Medulla oblongata (tissue), 1 donor: Measurements from ENCODE around the gene CCNI2.

Source experiments
- DNase-seq: peaks from one replicate; pipeline ENCODE4 v3.0.0-alpha.2; 2015; ENCODE audit errors: extremely low spot score

The CCNI2 gene, protein sequence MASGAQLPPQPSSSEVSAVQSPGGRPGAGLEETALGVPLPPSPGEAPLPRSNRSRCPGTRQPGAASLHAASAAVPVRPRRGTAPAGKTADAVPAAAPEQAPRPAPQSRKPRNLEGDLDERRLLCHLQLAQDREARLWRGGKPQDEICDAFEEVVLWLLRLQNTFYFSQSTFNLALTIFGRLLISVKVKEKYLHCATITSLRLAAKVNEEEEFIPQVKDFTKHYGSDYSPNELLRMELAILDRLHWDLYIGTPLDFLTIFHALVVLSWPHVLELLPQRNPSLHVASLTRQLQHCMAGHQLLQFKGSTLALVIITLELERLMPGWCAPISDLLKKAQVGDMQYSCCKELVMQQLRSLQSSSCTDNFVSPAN

DNA sequence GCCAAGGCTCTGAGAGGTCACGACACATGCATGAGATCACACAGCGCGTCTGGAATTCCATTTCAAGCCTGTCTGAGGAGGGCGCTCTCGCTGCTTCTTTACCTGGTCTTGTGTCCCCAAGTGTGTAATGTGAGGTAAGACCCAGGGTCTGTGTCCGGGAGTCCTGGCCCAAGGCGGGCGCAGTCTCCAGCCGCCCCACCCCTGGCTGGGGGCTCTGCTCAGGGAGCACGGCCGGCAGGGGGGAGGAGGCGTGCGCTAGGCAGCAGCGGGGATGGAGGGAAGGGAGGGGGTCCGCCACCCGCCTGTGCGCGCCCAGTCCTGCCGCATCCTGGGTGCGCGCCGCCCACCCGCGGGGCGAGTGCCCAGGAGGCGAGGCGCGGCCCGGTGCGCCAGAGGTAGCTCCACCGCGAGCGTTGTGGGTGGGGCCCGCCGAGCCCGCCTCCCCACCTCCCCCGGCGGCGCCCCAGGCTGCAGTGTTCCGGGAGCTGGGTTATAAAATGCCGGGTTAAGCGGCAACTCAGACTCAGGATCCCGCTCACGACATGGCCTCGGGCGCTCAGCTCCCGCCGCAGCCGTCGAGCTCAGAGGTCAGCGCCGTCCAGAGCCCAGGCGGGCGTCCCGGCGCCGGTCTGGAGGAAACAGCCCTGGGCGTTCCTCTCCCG is at the start of gene CCNI2:
CCNI2 (plus strand) TSS at position 473 of the 662 bp plus-strand sequence; CDS start at position 543, 70 bp downstream.
- peak; percentile 57 for DNase-seq

DNA sequence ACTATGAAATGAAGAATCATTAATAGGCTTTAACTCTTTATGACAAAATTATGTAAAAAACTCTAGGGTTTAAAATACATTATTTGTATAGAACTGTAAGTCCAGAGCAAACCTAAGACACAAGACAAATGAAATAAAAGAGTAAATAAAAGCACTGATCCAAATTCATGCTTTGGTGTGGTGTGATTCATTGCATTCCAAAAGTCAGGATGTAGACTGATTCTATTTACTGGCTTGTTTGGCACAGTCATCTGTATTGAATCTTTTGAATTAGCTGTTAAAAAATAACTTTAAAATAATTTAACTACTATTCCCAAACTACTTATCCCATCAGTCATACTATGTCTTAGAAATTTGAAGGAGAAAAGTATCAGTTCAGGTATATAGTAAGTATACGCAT is 42.4 kb upstream of the CCNI2 start:
- DNase-seq = no peak

DNA sequence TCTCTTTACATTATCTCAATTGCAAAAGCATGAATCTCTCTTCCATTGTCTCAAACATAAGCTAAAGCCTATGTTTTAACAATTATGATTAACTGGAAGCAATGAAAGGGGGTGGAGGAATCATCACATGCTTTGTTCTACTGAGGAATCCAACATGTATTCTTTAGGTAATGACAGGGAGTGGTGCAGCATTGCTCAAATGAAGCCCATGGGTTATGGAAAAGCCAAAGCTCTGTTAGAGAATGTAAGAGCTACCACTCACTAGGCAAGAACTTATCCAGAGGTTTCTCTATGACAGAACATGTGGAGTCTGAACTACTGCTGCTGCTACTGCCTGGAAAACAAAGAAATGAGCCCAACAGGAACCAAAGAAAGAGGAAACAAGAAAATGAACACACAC is 38.6 kb upstream of the CCNI2 start:
- no peak for DNase-seq

DNA sequence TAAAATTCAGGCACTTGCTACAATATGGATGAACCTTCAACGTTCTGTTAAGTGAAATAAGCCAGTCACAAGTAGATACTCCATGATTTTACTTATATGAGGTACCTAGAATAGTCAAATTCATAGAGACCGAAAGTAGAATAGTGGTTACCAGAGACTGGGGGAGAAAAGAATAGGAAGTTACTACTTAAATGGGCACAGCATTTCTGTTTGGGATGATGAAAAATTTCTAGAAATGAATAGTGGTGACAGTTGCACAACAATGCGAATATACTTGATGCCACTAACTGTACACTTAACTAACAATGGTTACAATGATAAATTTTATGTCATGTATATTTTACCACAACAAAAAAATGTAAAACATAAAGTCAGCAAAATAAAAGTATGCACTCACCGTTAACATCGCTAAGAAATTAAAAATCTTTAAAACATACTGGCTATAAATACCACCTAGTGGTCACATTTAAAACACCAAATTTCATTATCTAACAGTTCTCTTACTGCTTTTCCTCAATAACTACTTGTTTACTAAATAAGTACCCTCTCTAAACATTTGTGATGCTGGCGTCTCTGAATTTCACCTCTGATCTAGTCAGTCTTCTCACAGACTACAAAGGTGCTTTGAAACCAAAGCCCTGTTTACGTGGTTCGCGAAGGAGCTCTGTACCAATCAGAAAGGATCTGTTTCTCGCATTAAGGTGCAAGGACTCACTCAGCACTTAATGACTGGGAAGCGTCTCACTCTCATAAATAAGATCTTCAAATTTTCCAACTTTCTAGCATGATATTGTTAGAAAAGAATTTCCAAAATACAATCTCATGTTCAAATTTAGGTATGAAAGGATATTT is 32.5 kb upstream of the CCNI2 start:
- peak; percentile 12 for DNase-seq

DNA sequence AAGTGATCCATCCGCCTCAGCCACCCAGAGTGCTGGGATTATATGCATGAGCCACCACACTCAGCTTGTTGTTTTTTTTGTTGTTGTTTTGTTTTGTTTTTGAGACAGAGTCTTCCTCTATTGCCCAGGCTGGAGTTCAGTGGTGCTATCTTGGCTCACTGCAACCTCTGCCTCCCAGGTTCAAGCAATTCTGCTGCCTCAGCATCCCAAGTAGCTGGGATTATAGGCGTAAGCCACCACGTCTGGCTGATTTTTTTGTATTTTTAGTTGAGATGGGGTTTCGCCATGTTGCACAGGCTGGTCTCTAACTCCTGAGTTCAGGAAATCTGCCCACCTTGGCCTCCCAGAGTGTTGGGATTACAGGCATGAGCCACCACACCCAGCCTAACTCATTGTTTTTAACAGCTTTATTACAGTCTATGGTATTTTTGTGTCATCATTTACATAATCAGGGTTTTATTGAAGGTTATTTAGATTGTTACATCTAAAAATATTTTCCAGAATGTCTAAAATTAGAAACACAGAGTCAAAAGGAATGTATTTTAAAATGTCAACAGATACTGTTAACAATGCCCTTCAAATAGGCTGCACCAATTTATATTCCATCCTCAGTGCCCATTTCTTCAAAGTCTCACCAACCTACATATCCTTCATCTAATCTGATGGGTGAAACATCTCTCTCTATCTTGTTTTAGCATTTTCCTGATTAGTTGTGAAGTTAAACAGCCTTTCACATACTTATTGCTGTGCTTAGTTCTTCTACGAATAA is 28.5 kb upstream of the CCNI2 start:
- DNase-seq = no peak

DNA sequence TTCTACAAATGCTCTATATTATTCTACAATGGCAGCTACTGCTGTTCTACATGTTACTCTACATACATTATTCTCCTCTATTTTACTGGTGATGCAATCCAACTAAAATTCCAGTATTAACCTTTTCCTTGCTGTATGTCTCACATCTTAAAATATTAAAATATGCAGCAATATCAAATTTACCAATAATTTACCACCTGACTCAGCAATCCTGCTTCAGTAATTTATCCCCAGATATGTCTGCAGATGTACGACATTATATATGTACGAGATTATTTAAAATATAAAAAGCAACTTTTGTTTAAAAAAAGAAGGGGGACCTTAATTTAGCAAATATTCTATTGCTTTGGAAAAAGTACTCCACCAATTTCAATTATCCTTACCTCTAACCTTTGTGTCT is 21.5 kb upstream of the CCNI2 start:
- no peak for DNase-seq

DNA sequence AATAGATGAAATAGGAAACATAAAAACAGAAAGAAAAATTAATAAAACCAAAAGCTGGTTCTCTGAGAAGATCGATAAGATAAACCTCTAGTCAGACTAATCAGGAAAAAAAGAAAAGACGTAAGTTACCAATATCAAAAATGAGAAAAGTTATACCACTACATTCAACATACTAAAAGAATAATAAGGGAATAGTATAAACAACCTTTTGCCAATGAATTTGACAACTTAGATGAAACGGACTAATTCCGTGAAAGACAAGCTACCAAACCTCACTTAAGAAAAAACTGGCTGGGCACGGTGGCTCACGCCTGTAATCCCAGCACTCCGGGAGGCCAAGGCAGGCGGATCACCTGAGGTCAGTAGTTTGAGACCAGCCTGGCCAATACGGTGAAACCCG is 17.3 kb upstream of the CCNI2 start:
- no peak for DNase-seq

DNA sequence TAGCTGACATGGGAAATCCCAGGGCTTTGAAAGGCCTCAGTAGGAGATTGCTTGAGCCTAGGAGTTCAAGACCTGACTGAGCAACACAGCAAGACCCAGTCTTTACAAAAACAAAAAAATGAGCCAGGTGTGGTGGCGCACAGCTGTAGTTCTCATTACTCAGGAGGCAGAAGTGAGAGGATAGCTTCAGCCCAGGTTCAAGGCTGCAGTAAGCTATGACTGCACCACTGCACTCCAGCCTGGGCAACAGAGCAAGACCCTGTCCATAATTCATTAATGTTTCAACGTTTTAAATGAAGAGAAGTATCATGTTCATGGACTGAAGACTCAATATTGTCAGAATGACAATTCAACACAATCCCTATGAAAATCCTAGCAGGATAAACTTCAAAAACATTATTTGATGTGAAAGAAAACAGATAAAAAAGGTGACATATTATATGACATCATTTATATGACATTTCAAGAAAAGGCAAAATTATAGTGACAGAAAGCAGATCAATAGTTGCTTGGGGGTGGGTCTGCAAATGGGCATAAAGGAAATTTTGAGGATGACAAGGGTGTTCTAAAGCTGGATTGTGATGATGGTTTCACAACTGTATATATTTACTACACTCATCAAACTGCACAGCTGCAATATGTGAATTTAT is 13.6 kb upstream of the CCNI2 start:
- DNase-seq = no peak

DNA sequence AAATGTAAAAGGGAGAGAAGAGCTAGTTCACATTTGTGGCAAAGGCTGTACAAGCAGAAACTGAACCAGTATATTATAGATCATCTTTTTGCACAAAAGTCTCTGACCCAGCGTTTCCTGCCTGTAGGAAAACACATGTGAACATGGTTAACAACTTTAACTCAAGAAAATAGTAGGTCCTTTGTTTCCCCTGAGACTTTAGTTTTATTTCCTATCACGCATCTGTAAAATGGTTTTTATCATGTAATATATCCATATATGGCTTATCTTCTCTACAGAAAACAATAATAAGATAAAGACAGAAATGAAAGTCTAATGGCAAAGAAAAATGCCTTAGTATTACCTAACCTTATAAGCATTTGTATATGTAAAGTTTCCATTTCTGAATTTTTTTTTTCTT is 12.5 kb upstream of the CCNI2 start:
- DNase-seq = no peak

DNA sequence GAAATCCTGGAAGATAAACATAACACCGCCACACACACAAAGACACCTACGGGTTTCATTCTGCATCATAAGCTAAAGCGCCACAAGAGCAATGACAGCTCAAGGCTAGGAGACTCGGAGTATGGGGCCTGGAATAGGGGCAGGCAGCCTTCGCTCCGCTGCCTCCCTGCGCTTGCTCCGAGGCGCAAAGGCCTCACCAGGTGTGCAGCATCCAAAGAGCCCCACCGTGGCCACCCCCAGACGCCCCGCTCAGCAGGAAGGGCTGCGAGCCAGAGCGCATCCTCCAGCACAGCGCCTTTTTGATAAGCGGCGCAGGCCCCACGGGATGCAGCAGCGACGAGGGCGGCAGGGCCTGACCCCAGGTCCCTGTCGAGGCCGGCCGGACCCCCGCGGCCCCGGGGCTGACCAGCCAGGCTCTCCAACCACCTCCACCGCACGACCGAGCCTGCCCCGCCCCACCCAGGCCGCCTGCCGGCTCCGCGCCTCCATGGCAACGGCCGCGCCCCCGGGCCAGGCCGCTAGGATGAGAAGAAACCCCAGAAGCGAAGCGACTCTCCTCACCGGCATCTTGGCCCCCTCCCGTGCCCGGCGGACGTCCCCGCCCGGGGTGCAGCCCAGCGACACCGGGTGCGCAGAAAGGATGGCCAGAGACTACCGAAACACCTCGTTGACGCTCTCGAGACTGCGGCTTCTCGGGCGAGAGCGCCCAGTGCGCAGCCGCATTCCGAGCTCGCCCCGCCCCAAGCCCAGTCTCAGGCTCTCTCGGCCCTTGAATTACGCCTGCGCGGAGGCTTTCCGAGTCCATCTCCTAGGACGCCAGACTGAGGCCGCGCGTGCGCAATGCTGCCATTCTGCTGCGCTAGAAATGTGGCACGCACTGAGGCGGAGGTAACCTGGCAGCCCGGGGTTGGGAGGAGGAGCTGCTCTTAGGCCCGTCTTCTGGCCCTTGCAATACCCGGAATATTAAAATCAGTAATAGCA is 10.1 kb upstream of the CCNI2 start, which contains the start of gene KIF3A:
KIF3A (minus strand) TSS at position 694 of the 981 bp plus-strand sequence; CDS start at position 567, 127 bp downstream.
- DNase-seq = peak; percentile 98

DNA sequence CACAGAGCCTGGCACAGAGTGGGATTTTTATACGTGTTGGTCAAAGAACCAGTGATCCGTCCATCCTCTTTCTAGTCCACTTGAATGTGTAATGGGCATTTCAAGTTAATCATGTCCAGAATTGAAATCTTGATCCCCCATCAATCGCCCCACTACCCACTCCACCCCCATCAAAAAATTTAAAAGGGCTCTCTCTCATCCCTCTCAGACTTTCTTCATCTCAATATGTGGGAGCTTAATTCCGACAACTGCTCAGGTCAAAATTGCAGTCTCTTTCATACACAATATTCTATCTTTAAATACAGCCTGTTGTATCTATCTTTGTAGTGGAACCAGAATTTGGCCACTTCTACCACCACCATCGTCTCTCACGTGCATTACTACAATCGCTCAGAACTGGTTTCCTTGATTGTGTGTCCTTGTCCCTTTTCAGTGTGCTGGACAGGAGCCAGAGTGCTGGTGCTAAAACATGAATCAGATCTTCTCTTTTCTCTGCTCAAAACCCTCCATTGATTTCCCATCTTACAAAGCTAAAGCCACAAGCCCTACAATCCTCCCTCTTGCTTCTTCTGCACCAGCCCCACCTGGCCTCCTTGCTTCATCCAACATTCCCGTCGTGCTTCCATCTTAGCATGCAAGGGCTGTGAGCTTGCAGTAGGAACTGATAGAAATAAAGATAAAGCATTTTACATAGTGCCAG is 9.1 kb upstream of the CCNI2 start:
- no peak for DNase-seq

DNA sequence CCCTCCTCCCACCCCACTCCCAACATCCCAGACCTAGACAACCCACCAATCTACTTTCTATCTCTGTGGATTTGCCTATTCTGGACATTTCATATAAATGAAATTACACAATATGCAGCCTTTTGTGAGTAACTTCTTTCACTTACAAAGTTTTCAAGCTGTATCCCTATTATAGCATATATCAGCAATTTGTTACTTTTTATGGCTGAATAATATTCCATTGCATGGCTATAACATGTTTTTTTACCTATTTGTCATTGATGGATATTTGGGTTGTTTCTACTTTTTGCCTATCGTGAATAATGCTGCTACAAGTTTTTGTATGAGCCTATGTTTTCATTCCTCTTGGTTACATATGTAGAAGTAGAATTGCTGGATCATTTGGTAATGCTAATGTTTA is 8.0 kb upstream of the CCNI2 start:
- no peak for DNase-seq

DNA sequence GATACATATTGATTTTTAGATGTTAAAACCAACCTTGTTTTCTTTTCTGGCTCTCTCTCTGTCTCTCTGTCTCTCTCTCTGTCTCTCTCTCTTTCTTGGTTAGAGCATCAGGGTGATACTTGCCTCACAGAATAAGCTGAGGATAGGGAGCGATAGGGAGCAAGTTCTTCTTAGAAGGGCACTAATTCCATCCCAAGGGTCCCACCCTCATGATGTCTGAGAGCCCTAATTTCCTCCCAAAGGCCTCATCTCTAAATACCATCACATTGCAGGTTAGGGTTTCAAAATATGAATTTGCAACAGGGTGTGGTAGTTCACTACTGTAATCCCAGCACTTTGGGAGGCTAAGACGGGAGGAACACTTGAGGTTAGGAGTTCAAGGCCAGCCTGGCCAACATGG is 5.1 kb upstream of the CCNI2 start:
- no peak for DNase-seq

DNA sequence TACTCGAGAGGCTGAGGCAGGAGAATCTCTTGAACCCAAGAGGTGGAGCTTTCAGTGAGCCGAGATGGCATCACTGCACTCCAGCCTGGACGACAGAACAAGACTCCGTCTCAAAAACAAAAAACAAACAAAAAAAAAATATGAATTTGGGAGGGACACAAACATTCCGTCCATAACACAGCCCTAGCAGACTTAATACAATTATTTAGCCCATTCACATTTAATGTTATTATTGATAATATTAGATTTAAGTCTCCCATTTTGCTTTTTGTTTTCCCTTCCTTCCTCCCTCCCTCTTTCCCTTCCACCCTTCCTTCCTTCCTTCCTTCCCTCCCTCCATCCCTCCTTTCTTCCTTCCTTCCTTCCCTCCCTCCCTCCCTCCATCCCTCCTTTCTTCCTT is 4.6 kb upstream of the CCNI2 start:
- no peak for DNase-seq

DNA sequence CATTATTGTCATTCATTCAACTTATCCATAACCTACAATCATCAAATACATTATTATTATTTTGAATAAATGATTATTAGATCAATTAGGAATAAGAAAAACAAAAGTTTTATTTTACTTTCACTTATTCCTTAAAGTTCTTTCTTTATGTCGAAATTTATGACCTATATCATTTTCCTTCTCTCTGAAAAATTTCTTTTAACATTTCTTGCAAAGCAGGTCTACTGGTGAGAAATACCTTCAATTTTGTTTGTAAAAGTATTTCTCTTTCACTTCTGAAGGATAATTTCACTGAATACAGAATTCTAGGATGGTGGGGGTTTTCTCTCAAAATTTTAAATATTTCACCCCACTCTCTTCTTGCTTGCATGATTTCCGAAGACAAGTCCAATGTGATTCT is 2.6 kb upstream of the CCNI2 start:
- no peak for DNase-seq

DNA sequence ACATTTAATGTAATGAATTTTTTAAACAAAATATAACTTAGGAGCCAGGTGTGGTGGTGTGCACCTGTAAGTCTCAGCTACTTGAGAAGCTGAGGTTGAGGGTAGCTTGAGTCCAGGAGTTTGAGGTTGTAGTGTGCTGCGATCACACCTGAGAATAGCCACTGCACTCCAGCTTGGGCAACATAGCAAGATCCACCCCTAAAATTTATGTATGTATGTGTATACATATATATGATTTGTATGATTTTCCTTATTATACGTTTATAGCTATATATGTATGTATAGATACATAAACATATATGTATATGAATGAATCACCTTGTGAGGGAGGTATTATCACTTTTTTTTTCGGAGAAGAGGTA is 653 bp upstream of the CCNI2 start:
- DNase-seq = no peak

DNA sequence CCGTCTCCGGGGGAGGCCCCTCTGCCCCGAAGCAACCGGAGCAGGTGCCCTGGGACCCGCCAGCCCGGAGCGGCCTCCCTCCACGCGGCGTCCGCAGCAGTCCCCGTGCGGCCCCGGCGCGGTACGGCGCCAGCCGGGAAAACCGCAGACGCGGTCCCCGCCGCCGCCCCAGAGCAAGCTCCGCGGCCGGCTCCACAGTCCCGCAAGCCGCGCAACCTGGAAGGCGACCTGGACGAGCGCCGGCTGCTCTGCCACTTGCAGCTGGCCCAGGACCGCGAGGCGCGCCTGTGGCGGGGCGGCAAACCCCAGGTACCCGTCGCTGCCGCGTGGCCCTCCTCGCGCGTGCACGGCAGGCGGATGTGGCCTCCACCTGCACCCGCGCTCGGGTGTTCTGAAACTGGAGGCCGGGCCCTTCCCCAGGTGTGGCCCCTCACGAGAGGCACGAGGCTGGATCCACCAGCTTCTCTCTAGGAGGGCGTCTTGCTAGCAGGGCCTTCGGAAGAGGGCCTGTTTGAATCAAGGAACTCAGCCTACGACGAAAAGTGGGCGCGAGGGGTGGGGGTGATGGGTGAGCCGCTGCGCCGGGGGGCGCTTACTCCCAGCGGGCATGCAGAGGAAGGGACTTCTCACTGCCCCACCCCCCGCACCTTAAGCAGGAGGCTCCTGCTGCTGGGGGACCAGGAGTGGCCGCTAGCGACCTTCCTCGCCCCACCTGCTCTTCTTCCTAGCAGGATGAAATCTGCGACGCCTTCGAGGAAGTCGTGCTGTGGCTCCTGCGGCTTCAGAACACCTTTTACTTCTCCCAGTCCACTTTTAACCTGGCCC is 602 bp downstream of the CCNI2 start:
- no peak for DNase-seq

DNA sequence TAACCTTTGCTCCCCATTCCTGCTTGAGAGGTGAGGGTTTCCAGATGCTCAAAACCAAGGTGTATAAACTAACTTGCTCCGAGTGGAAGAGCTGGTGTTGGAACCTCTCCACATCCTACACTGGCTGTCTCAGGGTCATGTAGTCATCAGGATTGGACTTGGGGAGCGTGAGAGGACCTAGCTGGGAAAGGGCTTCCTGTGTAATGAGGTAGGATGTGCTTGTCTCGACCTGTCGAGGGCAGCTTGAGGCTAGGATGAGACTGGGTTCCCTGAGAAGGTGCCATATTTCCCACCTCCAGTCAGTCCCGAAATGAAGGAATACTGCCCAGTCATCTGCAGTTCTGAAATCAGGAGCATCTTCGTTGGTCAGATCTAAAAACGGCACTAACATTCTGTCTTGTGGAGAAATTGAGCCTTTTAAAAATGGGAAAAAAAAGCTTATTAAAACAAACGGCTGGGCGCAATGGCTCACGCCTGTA is 1.3 kb downstream of the CCNI2 start:
- DNase-seq = no peak
